IMR-90 (cell line): ENCODE results near the gene APAF1.

Source experiments
- CHD1 ChIP-seq: IDR thresholded peaks from 2 replicates; pipeline ENCODE4 v1.6.1; 2012; ENCODE audit warnings: low read depth, low read length, improper control_type of control experiment
- CTCF ChIP-seq: conservative IDR thresholded peaks from 2 replicates; pipeline ENCODE4 v1.5.1; 2012; ENCODE audit warnings: mild to moderate bottlenecking, low read depth, low read length, improper control_type of control experiment

GRCh38 chr12:98644712-98645571 lies at the start of gene APAF1, which contains the start of gene IKBIP:
- TF ChIP-seq CHD1 (no peak), CTCF (no peak)
